Measurements from ENCODE around the gene ACTRT3. TPM values are rescaled to one million over a fixed set of nuclear protein-coding genes. Genes with fewer than 3 reads are reported as not detected.

Gene ACTRT3
- total RNA-seq, 1 experiment from 2014 or later, result 2.2 TPM

Other genes starting within 250 kb of the ACTRT3 start
- 9.0 and 17.2 TPM in 2 replicates for gene MECOM, start 105.8 kb downstream of the ACTRT3 start, total RNA-seq (2014; rRNA removed; shearing (Covaris generic))
- gene TERC, start 4.5 kb downstream of the ACTRT3 start, total RNA-seq (2014; rRNA removed; shearing (Covaris generic)), result 50.9 and 61.5 TPM in 2 replicates
- 14.8 and 18.3 TPM in 2 replicates for gene MYNN, start 3.8 kb upstream of the ACTRT3 start, total RNA-seq (2014; rRNA removed; shearing (Covaris generic))
- not detected in 2 replicates for gene LRRIQ4, start 43.3 kb upstream of the ACTRT3 start, total RNA-seq (2014; rRNA removed; shearing (Covaris generic))
- gene LRRC34, start 43.3 kb upstream of the ACTRT3 start, total RNA-seq (2014; rRNA removed; shearing (Covaris generic)), result not detected in 2 replicates
- gene LRRC31, start 100.4 kb upstream of the ACTRT3 start, total RNA-seq (2014; rRNA removed; shearing (Covaris generic)), result not detected in 2 replicates
- gene SAMD7, start 142.0 kb upstream of the ACTRT3 start, total RNA-seq (2014; rRNA removed; shearing (Covaris generic)), result not detected in 2 replicates
- 30.8 and 39.3 TPM in 2 replicates for gene SEC62, start 197.2 kb upstream of the ACTRT3 start, total RNA-seq (2014; rRNA removed; shearing (Covaris generic))